MM.1S (cell line): ENCODE measurements around the gene PLAAT2.

Source experiments
- DNase-seq: peaks from one replicate; pipeline ENCODE4 v3.0.0-alpha.2; 2015
- H2AFZ ChIP-seq: fragments of 300-600 bp; sonication (generic); 2 replicates; pipeline ENCODE4 v1.6.0; 2016; ENCODE audit warnings: antibody characterized with exemption, low read length
- H3F3A ChIP-seq: fragments of 300-600 bp; sonication (generic); 2 replicates; pipeline ENCODE4 v1.6.1; 2016; ENCODE audit warnings: mild to moderate bottlenecking, antibody characterized with exemption, low read length, moderate library complexity, mixed read lengths; ENCODE audit not compliant: insufficient read depth
- H3K27ac ChIP-seq: fragments of 300-600 bp; sonication (generic); 2 replicates; pipeline ENCODE4 v1.5.1; 2016; ENCODE audit warnings: mild to moderate bottlenecking, low read length
- H3K27me3 ChIP-seq: fragments of 300-600 bp; sonication (generic); replicated peaks from 2 replicates; pipeline ENCODE4 v1.6.0; 2016; ENCODE audit warnings: low read length; ENCODE audit not compliant: insufficient read depth
- H3K36me3 ChIP-seq: fragments of 300-600 bp; sonication (generic); replicated peaks from 2 replicates; pipeline ENCODE4 v1.6.1; 2016; ENCODE audit warnings: mild to moderate bottlenecking, low read length, mixed read lengths; ENCODE audit not compliant: insufficient read depth
- H3K4me1 ChIP-seq: fragments of 300-600 bp; sonication (generic); 2 replicates; pipeline ENCODE4 v1.6.1; 2016; ENCODE audit warnings: low read length, mixed read lengths
- H3K4me2 ChIP-seq: fragments of 300-600 bp; sonication (generic); 2 replicates; pipeline ENCODE4 v1.6.0; 2016; ENCODE audit warnings: low read depth, low read length
- H3K4me3 ChIP-seq: fragments of 300-600 bp; sonication (generic); 2 replicates; pipeline ENCODE4 v1.5.1; 2016; ENCODE audit warnings: low read length, mixed read lengths
- H3K79me2 ChIP-seq: fragments of 300-600 bp; sonication (generic); 2 replicates; pipeline ENCODE4 v1.6.1; 2016; ENCODE audit warnings: mixed run types, low read length, mixed read lengths
- H3K9ac ChIP-seq: fragments of 300-600 bp; sonication (generic); 2 replicates; pipeline ENCODE4 v1.6.1; 2016; ENCODE audit warnings: low read length, mixed read lengths
- H3K9me2 ChIP-seq: fragments of 300-600 bp; sonication (generic); replicated peaks from 2 replicates; pipeline ENCODE4 v1.6.1; 2016; ENCODE audit warnings: mild to moderate bottlenecking, low read length, mixed read lengths; ENCODE audit not compliant: insufficient read depth
- H3K9me3 ChIP-seq: fragments of 300-600 bp; sonication (generic); replicated peaks from 2 replicates; pipeline ENCODE4 v1.6.1; 2016; ENCODE audit warnings: mild to moderate bottlenecking, low read length, mixed read lengths; ENCODE audit not compliant: insufficient read depth
- H4K20me1 ChIP-seq: fragments of 300-600 bp; sonication (generic); 2 replicates; pipeline ENCODE4 v1.6.1; 2016; ENCODE audit warnings: mild to moderate bottlenecking, low read length, moderate library complexity, mixed read lengths; ENCODE audit not compliant: insufficient read depth
- CTCF ChIP-seq: fragments of 300-600 bp; sonication (generic); IDR thresholded peaks from 2 replicates; pipeline ENCODE4 v1.5.1; 2016; ENCODE audit warnings: antibody characterized with exemption, low read length, mixed read lengths
- EZH2 ChIP-seq: fragments of 300-600 bp; sonication (generic); optimal IDR thresholded peaks from 2 replicates; pipeline ENCODE3; 2017; ENCODE audit warnings: low read depth, mild to moderate bottlenecking, antibody characterized with exemption, low read length, mixed read lengths
- EZH2phosphoT487 ChIP-seq: fragments of 300-600 bp; sonication (generic); IDR thresholded peaks from 2 replicates; pipeline ENCODE4 v1.6.1; 2018; ENCODE audit warnings: antibody characterized with exemption, low read length

The PLAAT2 gene

GRCh38 chr11:63527667-63528066 is 35.5 kb downstream of the PLAAT2 start:
- Histone ChIP-seq H3K4me2 (no peak overlapping the region), H3K79me2 (no peaks in the 10 kb centered on the region), H3K9me2 (no peaks in the 10 kb centered on the region), H2AFZ (no peak overlapping the region), H3K27me3 (no peaks in the 10 kb centered on the region), H3K9ac (no peak overlapping the region), H3K4me1 (no peaks in the 10 kb centered on the region; the same call in none of the 2 replicates), H3K27ac (no peak overlapping the region), H4K20me1 (no peaks in the 10 kb centered on the region), H3K4me3 (no peak overlapping the region), H3K9me3 (no peaks in the 10 kb centered on the region), H3K36me3 (no peaks in the 10 kb centered on the region), H3F3A (no peaks in the 10 kb centered on the region)
- TF ChIP-seq EZH2 (no peak), CTCF (no peak), EZH2phosphoT487 (no peak)
- DNase-seq, result no peak

GRCh38 chr11:63523151-63523550 is 40.0 kb downstream of the PLAAT2 start:
- H3K9me2 ChIP-seq, result no peaks in the 10 kb centered on the region
- H4K20me1 ChIP-seq, result no peaks in the 10 kb centered on the region
- H3K9ac ChIP-seq, result no peak overlapping the region
- H3K4me1 ChIP-seq, result peaks cover 5% of the 10 kb centered on the region
- no peaks in the 10 kb centered on the region for H3K27me3 ChIP-seq
- no peaks in the 10 kb centered on the region for H3K9me3 ChIP-seq
- H3K4me2 ChIP-seq, result no peak overlapping the region
- H3K4me3 ChIP-seq, result no peak overlapping the region
- no peak for DNase-seq
- no peaks in the 10 kb centered on the region for H3K36me3 ChIP-seq
- H3K27ac ChIP-seq, result no peak overlapping the region
- TF ChIP-seq EZH2 (no peak), CTCF (no peak), EZH2phosphoT487 (no peak)
- H2AFZ ChIP-seq, result no peak overlapping the region
- no peaks in the 10 kb centered on the region for H3K79me2 ChIP-seq
- no peaks in the 10 kb centered on the region for H3F3A ChIP-seq

- H3K4me2 ChIP-seq, result no peak overlapping the region
- no peaks in the 10 kb centered on the region for H3K36me3 ChIP-seq
- H3K4me1 ChIP-seq, result peaks cover 7% of the 10 kb centered on the region
- TF ChIP-seq EZH2phosphoT487 (no peak), CTCF (no peak)
- no peak overlapping the region for H2AFZ ChIP-seq
- H3K79me2 ChIP-seq, result no peaks in the 10 kb centered on the region
- no peak overlapping the region for H3K4me3 ChIP-seq
- no peaks in the 10 kb centered on the region for H3F3A ChIP-seq
- no peaks in the 10 kb centered on the region for H4K20me1 ChIP-seq
- no peak overlapping the region for H3K9ac ChIP-seq
- H3K9me2 ChIP-seq, result no peaks in the 10 kb centered on the region
- no peak for DNase-seq
- H3K27ac ChIP-seq, result no peak overlapping the region
- no peaks in the 10 kb centered on the region for H3K27me3 ChIP-seq
- no peaks in the 10 kb centered on the region for H3K9me3 ChIP-seq
Observed at GRCh38 chr11:63521896-63522295, 41.3 kb downstream of the PLAAT2 start.
